ENCODE results near the gene TDO2. TPM values are rescaled to one million over a fixed set of nuclear protein-coding genes. Genes with fewer than 3 reads are reported as not detected.

TDO2 gene
- total RNA-seq (2016; rRNA removed; fragmentation: Illumina TruSeq; extraction: Trizol) = not detected in 2 replicates
- total RNA-seq (2016; cell fraction: cytosol; rRNA removed; fragmentation: Illumina TruSeq; extraction: Trizol; ENCODE audit: low read depth) = not detected in 2 replicates
- total RNA-seq (2016; cell fraction: insoluble cytoplasmic fraction; rRNA removed; fragmentation: Illumina TruSeq; extraction: Trizol) = not detected in 2 replicates
- total RNA-seq (2016; cell fraction: membrane; rRNA removed; fragmentation: Illumina TruSeq; extraction: Trizol) = not detected in 2 replicates
- total RNA-seq (2016; cell fraction: nucleus; rRNA removed; fragmentation: Illumina TruSeq; extraction: Trizol) = not detected in 2 replicates
- not detected in 2 replicates for polyA plus RNA-seq (2011; rRNA removed)
- polyA plus RNA-seq (2011; cell fraction: cytosol; rRNA removed) = not detected in 2 replicates
- not detected in 2 replicates for polyA plus RNA-seq (2011; cell fraction: nucleus; rRNA removed)
- not detected in 2 replicates for polyA plus RNA-seq (2012)
- not detected in 2 replicates for polyA plus RNA-seq (2016; cell fraction: cytosol; fragmentation: Illumina TruSeq; extraction: Trizol; ENCODE audit: low read depth)
- polyA plus RNA-seq (2016; cell fraction: insoluble cytoplasmic fraction; fragmentation: Illumina TruSeq; extraction: Trizol; ENCODE audit: low read depth) = not detected in 2 replicates
- not detected in 2 replicates for polyA plus RNA-seq (2016; cell fraction: membrane; fragmentation: Illumina TruSeq; extraction: Trizol; ENCODE audit: low read depth)
- not detected in 2 replicates for polyA plus RNA-seq (2016; cell fraction: nucleus; fragmentation: Illumina TruSeq; extraction: Trizol; ENCODE audit: insufficient read depth, low read depth)
- 0.61 TPM in 1 of 2 replicates, not detected in the other for polyA minus RNA-seq (2011; rRNA and poly(A)+ RNA removed; ENCODE audit: low replicate concordance)
- not detected in 2 replicates for polyA minus RNA-seq (2011; cell fraction: cytosol; rRNA and poly(A)+ RNA removed)
- not detected in 2 replicates for polyA minus RNA-seq (2011; cell fraction: nucleus; rRNA and poly(A)+ RNA removed)
- Bru-seq, nascent RNA = not detected
- not detected for BruChase-seq, experiment 1, labeled RNA remaining after a 6-hour chase
- not detected for BruChase-seq, experiment 2, labeled RNA remaining after a 2-hour chase
- long read RNA-seq, experiment 1 = 0 reads
- long read RNA-seq, experiment 2 = 0 reads

- no peak for DNase-seq (ENCODE audit: low spot score)
- H3K79me2 ChIP-seq (ENCODE audit: insufficient read depth, low read length) = no peaks in the 10 kb centered on the region
- POLR2A ChIA-PET = no interaction called here
- no TSS peak for BruUV-seq (replicated peaks)
- H3K4me2 ChIP-seq (ENCODE audit: low read depth, low read length) = no peak within 1 kb of the TSS
- no peaks in the 10 kb centered on the region for H3K27me3 ChIP-seq (ENCODE audit: control insufficient read depth in 1 of 2, insufficient read depth in 2 of 2, low read length in 2 of 2)
- no peak within 1 kb of the TSS for H3K9ac ChIP-seq (ENCODE audit: insufficient read depth, low read depth, low read length)
- no peak within 1 kb of the TSS for H3K27ac ChIP-seq (ENCODE audit: extremely low read length, insufficient read depth, low read length)
- no peaks in the 10 kb centered on the region for H3K9me3 ChIP-seq (ENCODE audit: low read length)
- FAIRE-seq = no peak
- H4K20me1 ChIP-seq (ENCODE audit: insufficient read depth, low read length) = no peaks in the 10 kb centered on the region
- CTCF ChIA-PET (ENCODE audit: low intra/inter-chr PET ratio, low total read pairs) = no interaction called here
- intact Hi-C loops (cut with micrococcal nuclease; ENCODE audit: unreplicated experiment) = no loop called here
- in situ Hi-C loops (cut with HindIII; ENCODE audit: extremely low pct_ligation_motif_present, low pct_unique_long_range_greater_than_20kb) = no loop called here
- H3K36me3 ChIP-seq (replicated peaks in 1 of 2; ENCODE audit: control insufficient read depth in 1 of 2, insufficient read depth in 2 of 2, low read length in 2 of 2) = no peaks in the 10 kb centered on the region
- H3K4me1 ChIP-seq (ENCODE audit: insufficient read depth, low read length) = no peaks in the 10 kb centered on the region
- WGBS (ENCODE audit: low lambda C conversion rate) = 11% methylated on average over 1 of the region's 1 CpG
- H3K4me3 ChIP-seq (replicated peaks in 1 of 3; ENCODE audit: insufficient read depth in 1 of 3, low read depth in 2 of 3, low read length in 3 of 3) = no peak within 1 kb of the TSS
- no peak for ATAC-seq
- no peak within 1 kb of the TSS for H2AFZ ChIP-seq (ENCODE audit: low read length)
- TF ChIP-seq ZNF367 (CRISPR knock-in tag; IDR thresholded peaks at IDR 0.05; ENCODE audit: borderline replicate concordance) = no peak
- TF ChIP-seq FOXM1 (CRISPR knock-in tag; IDR thresholded peaks at IDR 0.05) = no peak
- TF ChIP-seq RBM22 (optimal IDR thresholded peaks at IDR 0.05; ENCODE audit: low read length) = no peak
- no peak for TF ChIP-seq HDAC1 (CRISPR knock-in tag; IDR thresholded peaks at IDR 0.05)
- TF ChIP-seq HNRNPLL (IDR thresholded peaks at IDR 0.05; ENCODE audit: low read depth, low read length, poor library complexity, severe bottlenecking) = no peak
- TF ChIP-seq ERF (CRISPR knock-in tag; IDR thresholded peaks at IDR 0.05) = no peak
- TF ChIP-seq IRX3 (CRISPR knock-in tag; IDR thresholded peaks at IDR 0.05; ENCODE audit: borderline replicate concordance, low read depth) = no peak
- TF ChIP-seq ZNF276 (CRISPR knock-in tag; IDR thresholded peaks at IDR 0.05; ENCODE audit: low read depth) = no peak
- no peak for TF ChIP-seq TIGD3 (CRISPR knock-in tag; IDR thresholded peaks at IDR 0.05; ENCODE audit: borderline replicate concordance)
- TF ChIP-seq FOXJ3 (CRISPR knock-in tag; IDR thresholded peaks at IDR 0.05; ENCODE audit: borderline replicate concordance) = no peak
- TF ChIP-seq ZNF136 (CRISPR knock-in tag; IDR thresholded peaks at IDR 0.05; ENCODE audit: low read depth) = no peak
- TF ChIP-seq PHF21A (CRISPR knock-in tag; IDR thresholded peaks at IDR 0.05) = no peak
- no peak for TF ChIP-seq NFYC (CRISPR knock-in tag; IDR thresholded peaks at IDR 0.05)
- no peak for TF ChIP-seq FIP1L1 (IDR thresholded peaks at IDR 0.05; ENCODE audit: borderline replicate concordance, insufficient read depth, low read depth, low read length)
- no peak for TF ChIP-seq NBN (conservative IDR thresholded peaks at IDR 0.05)
- no peak for TF ChIP-seq STAT6 (CRISPR knock-in tag; IDR thresholded peaks at IDR 0.05; ENCODE audit: borderline replicate concordance)
Observed at GRCh38 chr4:155903453-155903852, at the start of gene TDO2. Gene TDO2, plus strand, starts transcription at chr4:155903696. Its CDS starts 63 bp downstream, at chr4:155903759.

Data from HepG2 (cell line).